HG02884 (cell line): ENCODE results near the gene PTBP3.
A peak's percentile ranks its signal among the peaks of the same experiment; 100 is the strongest.

Experiments used
- ATAC-seq: cut with Tn5 transposase; IDR thresholded peaks from one replicate; pipeline ENCODE4 v1.9.1; 2021; ENCODE audit warnings: mild to moderate bottlenecking, moderate library complexity; ENCODE audit not compliant: unreplicated experiment

The PTBP3 gene

GRCh38 chr9:112360047-112360804 lies 26.8 kb upstream of the PTBP3 start:
- no peak for ATAC-seq

GRCh38 chr9:112355427-112355897 lies 22.0 kb upstream of the PTBP3 start:
- ATAC-seq: no peak

- no peak for ATAC-seq
Measured at GRCh38 chr9:112354081-112354743, 20.8 kb upstream of the PTBP3 start.

- no peak for ATAC-seq
Measured at GRCh38 chr9:112352209-112352608, 18.8 kb upstream of the PTBP3 start.

- ATAC-seq: no peak
Measured at GRCh38 chr9:112351184-112351583, 17.8 kb upstream of the PTBP3 start.

GRCh38 chr9:112349008-112349333 lies 15.6 kb upstream of the PTBP3 start:
- no peak for ATAC-seq

- no peak for ATAC-seq
Measured at GRCh38 chr9:112348257-112349007, 15.0 kb upstream of the PTBP3 start.

GRCh38 chr9:112341730-112342129 lies 8.3 kb upstream of the PTBP3 start:
- no peak for ATAC-seq

GRCh38 chr9:112339886-112340285 lies 6.5 kb upstream of the PTBP3 start:
- ATAC-seq: no peak

GRCh38 chr9:112338561-112338960 lies 5.1 kb upstream of the PTBP3 start:
- ATAC-seq: no peak

GRCh38 chr9:112337547-112337946 lies 4.1 kb upstream of the PTBP3 start:
- no peak for ATAC-seq

GRCh38 chr9:112334432-112334841 lies 1.0 kb upstream of the PTBP3 start:
- ATAC-seq: no peak

- ATAC-seq: peak; percentile 67
Measured at GRCh38 chr9:112333639-112334431, 416 bp upstream of the PTBP3 start.

GRCh38 chr9:112332674-112332976 lies 794 bp downstream of the PTBP3 start:
- no peak for ATAC-seq

GRCh38 chr9:112332214-112332613 lies 1.2 kb downstream of the PTBP3 start:
- no peak for ATAC-seq

GRCh38 chr9:112331674-112331952 lies 1.8 kb downstream of the PTBP3 start:
- no peak for ATAC-seq

- ATAC-seq: no peak
Measured at GRCh38 chr9:112328545-112328944, 4.9 kb downstream of the PTBP3 start.

- no peak for ATAC-seq
Measured at GRCh38 chr9:112327718-112328450, 5.5 kb downstream of the PTBP3 start.

- no peak for ATAC-seq
Measured at GRCh38 chr9:112326194-112326593, 7.2 kb downstream of the PTBP3 start.

GRCh38 chr9:112325600-112325999 lies 7.8 kb downstream of the PTBP3 start:
- no peak for ATAC-seq

GRCh38 chr9:112325127-112325526 lies 8.3 kb downstream of the PTBP3 start:
- no peak for ATAC-seq
